HEK293 (cell line): Measurements from ENCODE around the gene AKR1C3.
"Not testable (repeated sequence)": the region's sequence is repeated elsewhere in the genome, so short reads cannot be mapped to it uniquely, and the experiment has no call there.

Experiments used
- CTCF ChIA-PET: fragments of 350-600 bp; formaldehyde crosslinking; extraction: SDS; loops from one replicate; lab custom pipeline; 2021; ENCODE audit warnings: antibody characterized with exemption; lab: Yijun Ruan, JAX
- POLR2A ChIA-PET: fragments of 300-600 bp; formaldehyde crosslinking; extraction: SDS; loops from one replicate; lab custom pipeline; 2020; ENCODE audit warnings: antibody characterized with exemption, inconsistent platforms; lab: Yijun Ruan, JAX
- H3K27ac ChIP-seq: fragments of 200-500 bp; sonication (Bioruptor generic); 2 replicates; pipeline ENCODE4 v1.5.1; 2014; ENCODE audit warnings: low read depth, low read length, control low read depth, inconsistent platforms; ENCODE audit errors: extremely low read depth
- H3K36me3 ChIP-seq, 2 experiments: fragments of 200-500 bp in 1 of 2; sonication (Bioruptor generic) in 1 of 2; 1 replicate in 1 of 2; 2 replicates in 1 of 2; pipeline ENCODE4 v1.5.1; 2014 to 2017; ENCODE audit warnings: inconsistent platforms in 2 of 2, low read length in 2 of 2; ENCODE audit not compliant: control insufficient read depth in 2 of 2, insufficient read depth in 1 of 2
- H3K4me1 ChIP-seq: fragments of 200-500 bp; sonication (Bioruptor generic); 2 replicates; pipeline ENCODE4 v1.5.1; 2014; ENCODE audit warnings: mild to moderate bottlenecking, low read length, inconsistent platforms; ENCODE audit not compliant: control insufficient read depth, insufficient read depth
- H3K4me3 ChIP-seq: 2 replicates; pipeline ENCODE4 v1.5.1; 2011; ENCODE audit warnings: low read depth, mild to moderate bottlenecking, control low read depth, low read length, moderate library complexity
- H3K9me3 ChIP-seq: fragments of 200-500 bp; sonication (Bioruptor generic); 2 replicates; pipeline ENCODE4 v1.5.1; 2014; ENCODE audit warnings: low read depth, low read length, inconsistent platforms; ENCODE audit not compliant: control insufficient read depth, insufficient read depth
- RBAK ChIP-seq: fragments of 450-650 bp; formaldehyde crosslinking; IDR thresholded peaks from 2 replicates; pipeline ENCODE4 v1.5.1; 2016; ENCODE audit warnings: missing biosample characterization, missing genetic modification characterization
- SP7 ChIP-seq: fragments of 450-650 bp; formaldehyde crosslinking; IDR thresholded peaks from 2 replicates; pipeline ENCODE4 v1.5.1; 2016; ENCODE audit warnings: missing biosample characterization, missing genetic modification characterization
- TRIM28 ChIP-seq: IDR thresholded peaks from 2 replicates; pipeline ENCODE4 v1.6.1; 2011; ENCODE audit warnings: low read length, control low read depth, borderline replicate concordance
- ZFP69B ChIP-seq: fragments of 450-650 bp; formaldehyde crosslinking; IDR thresholded peaks from 2 replicates; pipeline ENCODE4 v1.5.1; 2016; ENCODE audit warnings: missing biosample characterization, missing genetic modification characterization
- ZNF10 ChIP-seq: fragments of 450-650 bp; formaldehyde crosslinking; IDR thresholded peaks from 2 replicates; pipeline ENCODE4 v1.5.1; 2017; ENCODE audit warnings: missing biosample characterization, missing genetic modification characterization
- ZNF175 ChIP-seq: fragments of 450-650 bp; formaldehyde crosslinking; IDR thresholded peaks from 2 replicates; pipeline ENCODE4 v1.5.1; 2016; ENCODE audit warnings: missing biosample characterization, missing genetic modification characterization
- ZNF341 ChIP-seq: fragments of 450-650 bp; formaldehyde crosslinking; IDR thresholded peaks from 2 replicates; pipeline ENCODE4; 2016; ENCODE audit warnings: low read depth, missing biosample characterization, missing genetic modification characterization
- ZNF548 ChIP-seq: fragments of 450-650 bp; formaldehyde crosslinking; IDR thresholded peaks from 2 replicates; pipeline ENCODE4 v1.5.1; 2016; ENCODE audit warnings: missing biosample characterization, missing genetic modification characterization
- ZNF624 ChIP-seq: fragments of 450-650 bp; formaldehyde crosslinking; IDR thresholded peaks from 2 replicates; pipeline ENCODE4 v1.5.1; 2017; ENCODE audit warnings: missing biosample characterization, missing genetic modification characterization
- ZNF660 ChIP-seq: fragments of 450-650 bp; IDR thresholded peaks from 2 replicates; pipeline ENCODE4 v1.5.1; 2018; ENCODE audit warnings: missing biosample characterization, mild to moderate bottlenecking, missing genetic modification characterization
- TF ChIP-seq, protein P1 (sequence below): fragments of 450-650 bp; formaldehyde crosslinking; IDR thresholded peaks from 2 replicates; pipeline ENCODE4 v1.5.0; 2017; ENCODE audit warnings: missing biosample characterization, missing genetic modification characterization, borderline replicate concordance
- TF ChIP-seq, protein P2 (sequence below): fragments of 450-650 bp; formaldehyde crosslinking; optimal IDR thresholded peaks from 2 replicates; pipeline ENCODE3; 2016; ENCODE audit warnings: missing biosample characterization, mild to moderate bottlenecking, missing genetic modification characterization
- TF ChIP-seq, protein P3 (sequence below): fragments of 450-650 bp; formaldehyde crosslinking; IDR thresholded peaks from 2 replicates; pipeline ENCODE4 v1.5.1; 2017; ENCODE audit warnings: missing biosample characterization, missing genetic modification characterization
- TF ChIP-seq, protein P4 (sequence below): fragments of 450-650 bp; formaldehyde crosslinking; IDR thresholded peaks from 2 replicates; pipeline ENCODE4 v1.5.1; 2016; ENCODE audit warnings: missing biosample characterization, missing genetic modification characterization
- TF ChIP-seq, protein P5 (sequence below): fragments of 450-650 bp; formaldehyde crosslinking; IDR thresholded peaks from 2 replicates; pipeline ENCODE4 v1.5.1; 2016; ENCODE audit warnings: missing biosample characterization, missing genetic modification characterization

AKR1C3 gene

DNA sequence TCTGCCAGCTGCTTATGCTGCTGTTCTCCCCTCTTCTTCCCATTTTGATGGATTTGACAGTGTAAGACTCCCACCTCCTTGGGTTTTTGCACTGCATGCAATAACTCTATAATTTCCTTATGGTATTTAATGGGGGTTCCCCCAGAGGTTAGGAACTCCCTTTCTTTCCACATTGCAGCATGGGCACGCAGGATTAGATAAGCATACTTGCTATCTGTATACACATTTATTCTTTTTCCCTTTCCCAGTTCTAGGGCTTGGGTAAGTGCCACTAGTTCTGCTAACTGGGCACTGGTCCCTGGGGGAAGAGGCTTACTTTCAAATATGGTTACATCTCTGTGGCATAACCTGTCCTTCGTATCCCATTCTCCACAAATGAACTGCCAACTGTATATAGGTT, 39.4 kb upstream of the AKR1C3 start:
- H3K9me3 ChIP-seq, POLR2A ChIA-PET, H3K36me3 ChIP-seq, H3K4me3 ChIP-seq, H3K27ac ChIP-seq, H3K4me1 ChIP-seq: not testable (repeated sequence)
- CTCF ChIA-PET: interaction anchor here (0.6 kb wide), 1 partner anchor 558 kb away, joined by 3 read pairs; no protein-coding TSS in a partner anchor

DNA sequence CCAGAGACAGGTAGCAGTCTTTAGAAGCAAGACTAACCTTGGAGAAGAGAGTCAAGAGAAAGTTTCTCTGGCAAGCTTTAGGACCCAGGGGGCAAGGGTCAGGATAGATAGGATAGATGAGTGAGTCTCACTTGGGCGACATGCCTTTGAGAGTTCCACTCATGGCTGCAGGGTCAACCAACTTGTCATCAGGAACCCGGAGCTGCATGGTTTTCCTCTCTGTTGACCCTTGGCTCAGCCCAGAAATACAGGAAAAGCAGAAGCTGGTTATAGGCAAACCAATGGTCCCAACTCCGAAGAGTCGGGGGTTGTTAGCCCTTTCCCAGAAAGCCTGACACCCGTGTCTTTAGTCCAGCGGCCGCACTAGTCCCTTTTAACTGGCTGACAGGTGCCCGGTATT, 34.9 kb upstream of the AKR1C3 start:
- CTCF ChIA-PET, H3K4me3 ChIP-seq, H3K9me3 ChIP-seq, H3K36me3 ChIP-seq, H3K4me1 ChIP-seq, H3K27ac ChIP-seq, POLR2A ChIA-PET: not testable (repeated sequence)

DNA sequence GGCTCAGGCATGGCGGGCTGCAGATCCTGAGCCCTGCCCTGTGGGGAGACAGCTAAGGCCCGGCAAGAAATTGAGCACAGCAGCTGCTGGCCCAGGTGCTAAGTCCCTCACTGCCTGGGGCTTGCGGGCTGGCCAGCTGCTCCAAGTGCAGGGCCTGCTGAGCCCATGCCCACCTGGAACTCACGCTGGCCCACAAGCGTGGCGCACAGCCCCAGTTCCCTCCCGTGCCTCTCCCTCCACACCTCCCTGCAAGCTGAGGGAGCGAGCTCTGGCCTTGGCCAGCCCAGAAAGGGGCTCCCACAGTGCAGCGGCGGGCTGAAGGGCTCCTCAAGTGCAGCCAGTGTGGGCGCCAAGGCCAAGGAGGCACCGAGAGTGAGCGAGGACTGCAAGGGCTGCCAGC, 33.4 kb upstream of the AKR1C3 start:
- H3K27ac ChIP-seq, H3K9me3 ChIP-seq, POLR2A ChIA-PET, H3K36me3 ChIP-seq, CTCF ChIA-PET, H3K4me1 ChIP-seq, H3K4me3 ChIP-seq: not testable (repeated sequence)

DNA sequence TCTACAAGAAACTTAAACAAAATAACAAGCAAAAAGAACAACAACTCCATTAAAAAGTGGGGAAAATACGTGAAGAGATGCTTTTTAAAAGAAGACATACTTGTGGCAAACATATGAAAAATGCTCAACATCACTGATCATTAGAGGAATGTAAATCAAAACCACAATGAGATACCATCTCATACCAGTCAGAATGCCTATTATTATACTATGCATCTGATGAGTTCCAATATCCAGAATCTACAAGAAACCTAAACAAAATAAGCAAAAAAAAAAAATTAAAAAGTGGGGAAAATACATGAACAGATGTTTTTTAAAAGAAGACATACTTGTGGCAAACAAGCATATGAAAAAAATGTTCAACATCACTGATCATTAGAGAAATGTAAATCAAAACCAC, 29.6 kb upstream of the AKR1C3 start:
- H3K27ac ChIP-seq: no peak overlapping the region
- POLR2A ChIA-PET: no interaction called here
- H3K36me3 ChIP-seq: no peaks in the 10 kb centered on the region
- CTCF ChIA-PET: no interaction called here
- H3K4me1 ChIP-seq: no peaks in the 10 kb centered on the region
- H3K4me3 ChIP-seq: no peak overlapping the region
- no peaks in the 10 kb centered on the region for H3K9me3 ChIP-seq
- TF ChIP-seq, protein P1, sequence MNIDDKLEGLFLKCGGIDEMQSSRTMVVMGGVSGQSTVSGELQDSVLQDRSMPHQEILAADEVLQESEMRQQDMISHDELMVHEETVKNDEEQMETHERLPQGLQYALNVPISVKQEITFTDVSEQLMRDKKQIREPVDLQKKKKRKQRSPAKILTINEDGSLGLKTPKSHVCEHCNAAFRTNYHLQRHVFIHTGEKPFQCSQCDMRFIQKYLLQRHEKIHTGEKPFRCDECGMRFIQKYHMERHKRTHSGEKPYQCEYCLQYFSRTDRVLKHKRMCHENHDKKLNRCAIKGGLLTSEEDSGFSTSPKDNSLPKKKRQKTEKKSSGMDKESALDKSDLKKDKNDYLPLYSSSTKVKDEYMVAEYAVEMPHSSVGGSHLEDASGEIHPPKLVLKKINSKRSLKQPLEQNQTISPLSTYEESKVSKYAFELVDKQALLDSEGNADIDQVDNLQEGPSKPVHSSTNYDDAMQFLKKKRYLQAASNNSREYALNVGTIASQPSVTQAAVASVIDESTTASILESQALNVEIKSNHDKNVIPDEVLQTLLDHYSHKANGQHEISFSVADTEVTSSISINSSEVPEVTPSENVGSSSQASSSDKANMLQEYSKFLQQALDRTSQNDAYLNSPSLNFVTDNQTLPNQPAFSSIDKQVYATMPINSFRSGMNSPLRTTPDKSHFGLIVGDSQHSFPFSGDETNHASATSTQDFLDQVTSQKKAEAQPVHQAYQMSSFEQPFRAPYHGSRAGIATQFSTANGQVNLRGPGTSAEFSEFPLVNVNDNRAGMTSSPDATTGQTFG (tag by site-specific recombination): no peak
- TF ChIP-seq, protein P2, sequence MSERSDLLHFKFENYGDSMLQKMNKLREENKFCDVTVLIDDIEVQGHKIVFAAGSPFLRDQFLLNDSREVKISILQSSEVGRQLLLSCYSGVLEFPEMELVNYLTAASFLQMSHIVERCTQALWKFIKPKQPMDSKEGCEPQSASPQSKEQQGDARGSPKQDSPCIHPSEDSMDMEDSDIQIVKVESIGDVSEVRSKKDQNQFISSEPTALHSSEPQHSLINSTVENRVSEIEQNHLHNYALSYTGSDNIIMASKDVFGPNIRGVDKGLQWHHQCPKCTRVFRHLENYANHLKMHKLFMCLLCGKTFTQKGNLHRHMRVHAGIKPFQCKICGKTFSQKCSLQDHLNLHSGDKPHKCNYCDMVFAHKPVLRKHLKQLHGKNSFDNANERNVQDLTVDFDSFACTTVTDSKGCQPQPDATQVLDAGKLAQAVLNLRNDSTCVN (tag by site-specific recombination): no peak
- no peak for TF ChIP-seq ZNF548

DNA sequence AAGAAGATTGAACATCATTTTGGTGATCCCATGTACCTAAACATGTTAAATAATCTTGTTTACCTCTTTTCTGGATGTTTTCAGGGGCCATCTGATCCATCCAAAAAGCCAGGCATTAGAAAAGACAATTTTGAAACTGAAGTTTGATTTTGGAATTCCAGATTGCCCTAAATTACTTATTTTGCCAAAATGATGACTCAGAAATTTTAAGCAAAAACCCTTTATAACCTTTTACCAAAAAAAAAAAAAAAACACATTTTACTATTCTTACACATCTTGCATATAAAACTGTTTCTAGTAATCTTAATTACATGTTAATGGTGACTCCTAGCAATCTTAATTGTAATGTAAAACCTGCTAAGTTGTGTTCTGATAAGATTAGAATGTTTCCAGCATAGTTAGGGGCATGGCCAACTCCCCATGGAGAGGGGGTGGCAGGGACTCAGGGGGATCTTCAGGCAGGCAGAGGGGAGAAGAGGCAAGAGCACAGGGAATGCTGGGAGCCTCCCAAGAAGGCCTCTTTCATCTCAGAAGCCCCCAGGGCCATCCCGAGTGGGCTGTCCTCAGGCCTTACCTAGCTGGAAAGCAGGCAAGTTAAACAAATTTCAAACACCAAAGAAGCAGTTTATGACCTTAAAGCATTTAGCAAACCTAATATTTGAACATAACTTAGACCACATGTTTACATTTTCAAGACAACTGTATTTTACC, 25.8 kb upstream of the AKR1C3 start:
- POLR2A ChIA-PET: no interaction called here
- H3K27ac ChIP-seq: no peak overlapping the region
- TF ChIP-seq ZNF10 (tag by site-specific recombination): no peak
- no peak for TF ChIP-seq RBAK (tag by site-specific recombination)
- TF ChIP-seq, protein P3, sequence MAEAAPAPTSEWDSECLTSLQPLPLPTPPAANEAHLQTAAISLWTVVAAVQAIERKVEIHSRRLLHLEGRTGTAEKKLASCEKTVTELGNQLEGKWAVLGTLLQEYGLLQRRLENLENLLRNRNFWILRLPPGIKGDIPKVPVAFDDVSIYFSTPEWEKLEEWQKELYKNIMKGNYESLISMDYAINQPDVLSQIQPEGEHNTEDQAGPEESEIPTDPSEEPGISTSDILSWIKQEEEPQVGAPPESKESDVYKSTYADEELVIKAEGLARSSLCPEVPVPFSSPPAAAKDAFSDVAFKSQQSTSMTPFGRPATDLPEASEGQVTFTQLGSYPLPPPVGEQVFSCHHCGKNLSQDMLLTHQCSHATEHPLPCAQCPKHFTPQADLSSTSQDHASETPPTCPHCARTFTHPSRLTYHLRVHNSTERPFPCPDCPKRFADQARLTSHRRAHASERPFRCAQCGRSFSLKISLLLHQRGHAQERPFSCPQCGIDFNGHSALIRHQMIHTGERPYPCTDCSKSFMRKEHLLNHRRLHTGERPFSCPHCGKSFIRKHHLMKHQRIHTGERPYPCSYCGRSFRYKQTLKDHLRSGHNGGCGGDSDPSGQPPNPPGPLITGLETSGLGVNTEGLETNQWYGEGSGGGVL (tag by site-specific recombination): no peak
- TF ChIP-seq, protein P4, sequence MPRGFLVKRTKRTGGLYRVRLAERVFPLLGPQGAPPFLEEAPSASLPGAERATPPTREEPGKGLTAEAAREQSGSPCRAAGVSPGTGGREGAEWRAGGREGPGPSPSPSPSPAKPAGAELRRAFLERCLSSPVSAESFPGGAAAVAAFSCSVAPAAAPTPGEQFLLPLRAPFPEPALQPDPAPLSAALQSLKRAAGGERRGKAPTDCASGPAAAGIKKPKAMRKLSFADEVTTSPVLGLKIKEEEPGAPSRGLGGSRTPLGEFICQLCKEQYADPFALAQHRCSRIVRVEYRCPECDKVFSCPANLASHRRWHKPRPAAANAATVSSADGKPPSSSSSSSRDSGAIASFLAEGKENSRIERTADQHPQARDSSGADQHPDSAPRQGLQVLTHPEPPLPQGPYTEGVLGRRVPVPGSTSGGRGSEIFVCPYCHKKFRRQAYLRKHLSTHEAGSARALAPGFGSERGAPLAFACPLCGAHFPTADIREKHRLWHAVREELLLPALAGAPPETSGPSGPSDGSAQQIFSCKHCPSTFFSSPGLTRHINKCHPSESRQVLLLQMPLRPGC: no peak
- no peak for TF ChIP-seq ZNF341
- no peak for TF ChIP-seq SP7 (tag by site-specific recombination)
- TF ChIP-seq TRIM28: no peak
- no peak for TF ChIP-seq ZNF624 (tag by site-specific recombination)
- no peak for TF ChIP-seq ZNF660 (tag by site-specific recombination)
- TF ChIP-seq ZNF175 (tag by site-specific recombination): no peak
- TF ChIP-seq, protein P5, sequence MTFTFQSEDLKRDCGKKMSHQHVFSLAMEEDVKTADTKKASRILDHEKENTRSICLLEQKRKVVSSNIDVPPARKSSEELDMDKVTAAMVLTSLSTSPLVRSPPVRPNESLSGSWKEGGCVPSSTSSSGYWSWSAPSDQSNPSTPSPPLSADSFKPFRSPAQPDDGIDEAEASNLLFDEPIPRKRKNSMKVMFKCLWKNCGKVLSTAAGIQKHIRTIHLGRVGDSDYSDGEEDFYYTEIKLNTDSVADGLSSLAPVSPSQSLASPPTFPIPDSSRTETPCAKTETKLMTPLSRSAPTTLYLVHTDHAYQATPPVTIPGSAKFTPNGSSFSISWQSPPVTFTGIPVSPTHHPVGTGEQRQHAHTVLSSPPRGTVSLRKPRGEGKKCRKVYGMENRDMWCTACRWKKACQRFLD (tag by site-specific recombination): no peak
- TF ChIP-seq ZFP69B (tag by site-specific recombination): no peak
- TF ChIP-seq, all 188 proteins: peak for 0
- CTCF ChIA-PET: no interaction called here
- Histone ChIP-seq H3K36me3 (no peaks in the 10 kb centered on the region), H3K9me3 (no peaks in the 10 kb centered on the region), H3K4me1 (peaks cover 4% of the 10 kb centered on the region; the same call in 1 of the 2 replicates), H3K4me3 (no peak overlapping the region)
